Muscle layer of duodenum (tissue), 2 donors: Measurements from ENCODE around the gene OR6J1.
"Not testable (repeated sequence)": the region's sequence is repeated elsewhere in the genome, so short reads cannot be mapped to it uniquely, and the experiment has no call there.

Experiments
- H3K27ac ChIP-seq: one replicate; pipeline ENCODE4 v1.7.0; 2013; ENCODE audit warnings: mild to moderate bottlenecking, low read length
- H3K27me3 ChIP-seq: one replicate; pipeline ENCODE4 v1.7.0; 2013; ENCODE audit warnings: low read depth, mild to moderate bottlenecking, control low read depth, low read length
- H3K36me3 ChIP-seq, 2 donors: one replicate each; pipeline ENCODE4 v1.7.0; 2013; ENCODE audit warnings: low read length in 2 of 2, control low read depth in 1 of 2, mild to moderate bottlenecking in 1 of 2; ENCODE audit not compliant: insufficient read depth in 2 of 2, control insufficient read depth in 1 of 2
- H3K4me1 ChIP-seq, 2 donors: one replicate each; pipeline ENCODE4 v1.7.0; 2013; ENCODE audit warnings: low read length in 2 of 2, mild to moderate bottlenecking in 2 of 2, control low read depth in 1 of 2, moderate library complexity in 1 of 2; ENCODE audit not compliant: insufficient read depth in 2 of 2, control insufficient read depth in 1 of 2
- H3K4me3 ChIP-seq, 2 donors: one replicate each; pipeline ENCODE4 v1.7.0; 2013; ENCODE audit warnings: low read length in 2 of 2, low read depth in 1 of 2, mild to moderate bottlenecking in 1 of 2
- H3K9me3 ChIP-seq, 2 donors: one replicate each; pipeline ENCODE4 v1.7.0; 2013; ENCODE audit warnings: low read length in 2 of 2, control low read depth in 1 of 2, mild to moderate bottlenecking in 1 of 2; ENCODE audit not compliant: control insufficient read depth in 1 of 2
- donor health status: healthy.

OR6J1 gene

DNA sequence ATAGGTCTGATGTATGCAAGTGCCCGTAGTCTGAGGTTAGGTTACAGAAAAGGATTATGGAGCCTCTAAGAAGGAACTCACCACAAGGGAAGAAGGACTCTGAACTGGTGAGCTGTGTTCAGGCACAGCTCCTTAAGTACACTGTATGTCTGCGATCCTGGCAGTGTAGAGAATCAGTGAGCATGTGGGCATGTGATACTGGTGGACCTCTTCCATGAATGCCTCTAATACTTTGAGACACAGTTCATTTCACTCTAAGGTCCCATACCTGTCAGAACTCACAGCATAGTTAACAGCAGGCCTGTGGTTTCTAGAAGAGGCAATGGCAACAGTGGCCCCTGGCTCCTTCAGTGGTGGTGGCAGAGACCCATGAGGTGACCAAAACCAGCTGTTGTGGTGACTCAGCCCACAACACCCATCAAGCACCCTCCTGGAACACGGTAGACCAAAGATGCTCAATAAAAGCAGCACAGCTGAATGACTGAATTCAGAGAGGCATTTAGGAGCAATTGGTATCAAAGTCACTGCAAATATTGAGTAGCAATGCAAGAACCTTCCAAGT is 6.9 kb upstream of the OR6J1 start:
- no peaks in the 10 kb centered on the region for H3K27me3 ChIP-seq
- no peaks in the 10 kb centered on the region for H3K9me3 ChIP-seq
- H3K4me3 ChIP-seq = no peak overlapping the region
- H3K4me1 ChIP-seq = no peaks in the 10 kb centered on the region
- H3K27ac ChIP-seq = no peak overlapping the region
- H3K36me3 ChIP-seq = peaks cover 0 to 4% of the 10 kb centered on the region in 2 donors

DNA sequence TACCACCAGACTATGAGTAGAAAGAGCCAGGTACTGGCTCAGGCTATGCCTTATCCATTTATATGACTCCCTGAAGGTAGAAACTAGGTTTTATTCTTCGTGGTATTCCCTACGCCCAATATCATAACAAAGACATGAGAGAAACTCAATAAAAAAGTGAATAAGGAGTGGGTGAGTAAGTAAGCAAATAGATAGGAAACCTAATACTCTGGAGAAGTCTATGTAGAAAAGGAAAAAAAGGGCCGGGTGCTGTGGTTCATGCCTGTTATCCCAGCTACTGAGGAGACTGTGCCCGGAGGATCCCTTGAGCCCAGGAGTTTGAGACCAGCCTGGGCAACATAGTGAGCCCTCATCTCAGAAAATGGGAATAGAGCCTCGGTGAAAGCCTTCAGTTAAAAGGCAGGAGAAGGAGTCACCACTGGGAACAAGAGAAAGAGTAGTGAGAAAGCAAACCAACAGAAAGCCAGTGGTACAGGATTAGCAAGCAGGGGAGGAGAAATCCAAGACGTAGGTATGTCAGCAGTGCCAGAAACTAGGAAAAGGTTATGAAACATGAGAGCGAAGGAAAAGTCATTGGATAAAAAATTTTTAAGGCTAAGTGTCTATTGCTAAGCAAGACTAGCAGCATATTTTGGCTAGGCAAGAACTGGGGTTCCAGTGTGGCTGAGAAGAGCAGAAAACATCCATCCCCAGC is 6.0 kb upstream of the OR6J1 start:
- H3K9me3 ChIP-seq = no peaks in the 10 kb centered on the region
- H3K4me3 ChIP-seq = no peak overlapping the region
- no peaks in the 10 kb centered on the region for H3K27me3 ChIP-seq
- peaks cover 0 to 4% of the 10 kb centered on the region in 2 donors for H3K36me3 ChIP-seq
- H3K4me1 ChIP-seq = no peaks in the 10 kb centered on the region
- no peak overlapping the region for H3K27ac ChIP-seq

GRCh38 chr14:22648506-22648905 is 4.4 kb upstream of the OR6J1 start:
- no peak overlapping the region for H3K4me3 ChIP-seq
- no peaks in the 10 kb centered on the region for H3K9me3 ChIP-seq
- no peak overlapping the region for H3K27ac ChIP-seq
- no peaks in the 10 kb centered on the region for H3K27me3 ChIP-seq
- H3K4me1 ChIP-seq = no peaks in the 10 kb centered on the region
- peaks cover 0 to 4% of the 10 kb centered on the region in 2 donors for H3K36me3 ChIP-seq

- H3K4me1 ChIP-seq = no peaks in the 10 kb centered on the region
- no peaks in the 10 kb centered on the region for H3K27me3 ChIP-seq
- no peak overlapping the region for H3K27ac ChIP-seq
- peaks cover 0 to 4% of the 10 kb centered on the region in 2 donors for H3K36me3 ChIP-seq
- H3K4me3 ChIP-seq = no peak overlapping the region
- H3K9me3 ChIP-seq = no peaks in the 10 kb centered on the region
These were observed 2.6 kb upstream of the OR6J1 start for GRCh38 chr14:22646570-22647254.

GRCh38 chr14:22641846-22642245 is 2.3 kb downstream of the OR6J1 start:
- Histone ChIP-seq H3K36me3 (peaks cover 0 to 3% of the 10 kb centered on the region in 2 donors), H3K9me3 (no peaks in the 10 kb centered on the region), H3K4me3 (no peak overlapping the region), H3K4me1 (no peaks in the 10 kb centered on the region), H3K27me3 (no peaks in the 10 kb centered on the region), H3K27ac (no peak overlapping the region)

DNA sequence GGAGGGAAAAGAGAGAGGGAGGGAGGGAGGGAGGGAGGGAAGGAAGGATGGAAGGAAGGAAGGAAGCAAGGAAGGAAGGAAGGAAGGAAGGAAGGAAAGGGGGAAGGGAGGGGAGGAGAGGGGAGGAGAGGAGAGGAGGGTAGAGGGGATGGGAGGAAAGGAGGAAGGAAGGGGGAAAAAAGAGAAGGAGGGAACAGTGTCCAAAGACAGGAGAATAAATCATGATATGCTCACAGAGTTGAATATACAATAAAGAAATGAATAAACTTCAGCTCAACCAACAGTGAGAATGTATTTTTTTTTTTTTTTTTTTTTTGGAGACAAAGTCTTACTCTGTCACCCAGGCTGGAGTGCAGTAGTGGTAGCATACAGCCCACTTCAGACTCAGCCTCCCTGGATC is 4.0 kb downstream of the OR6J1 start:
- Histone ChIP-seq H3K27ac (no peak overlapping the region), H3K36me3 (no peaks in the 10 kb centered on the region), H3K9me3 (no peaks in the 10 kb centered on the region), H3K27me3 (no peaks in the 10 kb centered on the region), H3K4me3 (no peak overlapping the region), H3K4me1 (no peaks in the 10 kb centered on the region)

- not testable (repeated sequence) for H3K4me3 ChIP-seq, H3K36me3 ChIP-seq, H3K4me1 ChIP-seq, H3K27me3 ChIP-seq, H3K9me3 ChIP-seq, H3K27ac ChIP-seq
These were observed 8.2 kb downstream of the OR6J1 start for GRCh38 chr14:22635980-22636379.

- Histone ChIP-seq H3K9me3 (no peaks in the 10 kb centered on the region), H3K27ac (no peak overlapping the region), H3K36me3 (no peaks in the 10 kb centered on the region), H3K27me3 (no peaks in the 10 kb centered on the region), H3K4me3 (no peak overlapping the region), H3K4me1 (no peaks in the 10 kb centered on the region)
These were observed 9.8 kb downstream of the OR6J1 start for GRCh38 chr14:22634233-22634900.

- no peaks in the 10 kb centered on the region for H3K4me1 ChIP-seq
- no peak overlapping the region for H3K4me3 ChIP-seq
- no peaks in the 10 kb centered on the region for H3K9me3 ChIP-seq
- no peak overlapping the region for H3K27ac ChIP-seq
- no peaks in the 10 kb centered on the region for H3K27me3 ChIP-seq
- no peaks in the 10 kb centered on the region for H3K36me3 ChIP-seq
These were observed 13.7 kb downstream of the OR6J1 start for GRCh38 chr14:22630486-22630885.

- H3K4me1 ChIP-seq = no peaks in the 10 kb centered on the region
- H3K27me3 ChIP-seq = no peaks in the 10 kb centered on the region
- H3K9me3 ChIP-seq = no peaks in the 10 kb centered on the region
- no peaks in the 10 kb centered on the region for H3K36me3 ChIP-seq
- H3K27ac ChIP-seq = no peak overlapping the region
- no peak overlapping the region for H3K4me3 ChIP-seq
These were observed 14.1 kb downstream of the OR6J1 start for GRCh38 chr14:22630066-22630465.

GRCh38 chr14:22629361-22629760 is 14.8 kb downstream of the OR6J1 start:
- Histone ChIP-seq H3K27ac (no peak overlapping the region), H3K9me3 (no peaks in the 10 kb centered on the region), H3K4me3 (no peak overlapping the region), H3K4me1 (no peaks in the 10 kb centered on the region), H3K27me3 (no peaks in the 10 kb centered on the region), H3K36me3 (no peaks in the 10 kb centered on the region)
